Uterus (tissue), 2 donors: Measurements from ENCODE around the gene FHIT.

Source experiments
- POLR2A ChIP-seq, 2 donors: fragments of 450-650 bp; IDR thresholded peaks; one replicate each; pipeline ENCODE4 v1.6.1; 2016; ENCODE audit warnings: antibody characterized with exemption in 2 of 2, mild to moderate bottlenecking in 1 of 2, moderate library complexity in 1 of 2
- TF ChIP-seq, protein P1 (sequence below), 4 experiments: fragments of 200-600 bp in 2 of 4; fragments of 450-650 bp in 2 of 4; sonication (generic) in 2 of 4; IDR thresholded peaks; one replicate each; pipeline ENCODE4 v1.5.1; 2016 to 2019; ENCODE audit warnings: antibody characterized with exemption in 4 of 4, mild to moderate bottlenecking in 2 of 4, moderate library complexity in 1 of 4

DNA sequence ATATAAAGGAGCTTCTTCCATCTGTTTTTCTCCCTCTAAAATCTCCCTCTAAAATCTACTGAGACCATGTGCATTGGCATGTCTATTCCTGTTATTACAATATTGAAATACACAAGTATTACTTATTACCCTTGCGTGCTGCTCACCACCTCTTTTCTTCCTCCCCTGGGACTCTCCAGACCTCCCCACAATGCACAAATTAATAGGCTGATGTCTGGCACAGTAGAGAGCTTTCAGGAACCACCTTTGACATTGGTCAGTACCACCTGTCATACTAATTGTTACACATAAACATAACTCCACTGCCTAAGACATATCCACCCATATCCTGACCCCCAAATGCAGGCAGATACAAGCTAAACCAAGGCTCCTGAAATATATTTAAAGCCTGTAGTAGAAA is 722.6 kb downstream of the FHIT start:
- no peak for TF ChIP-seq POLR2A (IDR thresholded peaks at IDR 0.05)
- TF ChIP-seq, protein P1, sequence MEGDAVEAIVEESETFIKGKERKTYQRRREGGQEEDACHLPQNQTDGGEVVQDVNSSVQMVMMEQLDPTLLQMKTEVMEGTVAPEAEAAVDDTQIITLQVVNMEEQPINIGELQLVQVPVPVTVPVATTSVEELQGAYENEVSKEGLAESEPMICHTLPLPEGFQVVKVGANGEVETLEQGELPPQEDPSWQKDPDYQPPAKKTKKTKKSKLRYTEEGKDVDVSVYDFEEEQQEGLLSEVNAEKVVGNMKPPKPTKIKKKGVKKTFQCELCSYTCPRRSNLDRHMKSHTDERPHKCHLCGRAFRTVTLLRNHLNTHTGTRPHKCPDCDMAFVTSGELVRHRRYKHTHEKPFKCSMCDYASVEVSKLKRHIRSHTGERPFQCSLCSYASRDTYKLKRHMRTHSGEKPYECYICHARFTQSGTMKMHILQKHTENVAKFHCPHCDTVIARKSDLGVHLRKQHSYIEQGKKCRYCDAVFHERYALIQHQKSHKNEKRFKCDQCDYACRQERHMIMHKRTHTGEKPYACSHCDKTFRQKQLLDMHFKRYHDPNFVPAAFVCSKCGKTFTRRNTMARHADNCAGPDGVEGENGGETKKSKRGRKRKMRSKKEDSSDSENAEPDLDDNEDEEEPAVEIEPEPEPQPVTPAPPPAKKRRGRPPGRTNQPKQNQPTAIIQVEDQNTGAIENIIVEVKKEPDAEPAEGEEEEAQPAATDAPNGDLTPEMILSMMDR (IDR thresholded peaks at IDR 0.05), result no peak
